ENCODE data around the gene EPM2A.
"Not testable (repeated sequence)": the region's sequence is repeated elsewhere in the genome, so short reads cannot be mapped to it uniquely, and the experiment has no call there.

Gene EPM2A

DNA sequence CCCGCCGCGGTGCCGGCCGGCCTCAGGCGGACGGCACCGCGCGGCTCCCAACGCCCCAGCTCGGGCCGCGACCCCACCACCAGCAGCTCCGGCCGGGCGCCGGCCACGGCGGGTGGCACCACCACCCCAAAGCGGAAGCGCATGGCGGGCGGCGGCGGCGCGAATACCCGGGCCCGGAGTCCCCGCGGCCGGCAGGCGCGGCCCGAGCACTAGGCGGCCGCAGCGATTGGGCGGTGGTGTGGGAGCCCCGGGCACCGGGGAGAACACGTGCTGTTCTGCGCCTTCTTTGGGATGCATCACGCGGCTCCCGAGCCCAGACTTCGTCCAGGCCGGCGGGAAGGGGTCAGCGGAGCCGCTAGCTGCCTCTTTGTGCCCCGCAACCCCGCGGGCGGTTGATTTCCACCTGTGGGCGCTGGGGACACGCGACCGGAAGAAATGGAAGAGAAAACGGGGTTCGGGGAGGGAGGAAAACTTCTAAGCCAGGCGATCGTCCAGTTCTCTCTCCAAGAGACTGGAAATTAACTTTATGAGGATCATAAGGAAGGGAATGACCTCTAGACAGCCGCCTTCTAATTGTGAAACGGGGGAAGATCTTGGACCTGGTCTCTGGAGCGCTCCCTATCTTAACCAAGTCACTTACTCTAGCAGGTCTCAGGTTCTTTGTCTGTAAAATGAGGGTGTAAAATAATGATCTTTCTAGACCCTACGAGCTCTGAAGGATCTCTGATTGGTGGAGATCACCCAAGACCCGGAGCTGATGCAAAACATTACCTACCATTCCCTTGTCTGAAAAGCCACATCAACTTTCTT is at the start of gene EPM2A:
Gene EPM2A (minus strand): TSS at position 165 of the 810 bp plus-strand sequence. CDS start 22 bp downstream, at position 143.
- DNase-seq (ENCODE audit: low spot score): peak; percentile 90

GRCh38 chr6:145784683-145785082 is 49.4 kb upstream of the EPM2A start:
- no peak for DNase-seq (ENCODE audit: low spot score)

DNA sequence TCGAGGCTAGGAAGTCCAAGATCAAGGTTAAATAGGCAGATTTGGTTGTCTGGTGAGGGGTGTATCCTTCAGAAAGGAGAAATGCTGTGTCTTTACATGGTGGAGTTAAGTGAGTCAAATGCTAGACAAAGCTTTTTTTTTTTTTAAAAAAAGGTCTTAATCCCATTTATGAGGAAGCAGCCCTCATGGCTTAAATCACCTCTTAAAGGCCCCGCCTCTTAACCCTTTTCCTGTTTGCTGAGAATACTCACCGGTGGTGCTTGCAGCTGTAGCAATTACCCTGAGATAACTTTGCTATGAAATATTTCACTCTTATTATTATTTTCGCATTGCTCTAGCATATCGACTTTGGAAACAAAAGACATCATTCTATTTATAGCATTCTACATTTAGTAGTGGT is 48.5 kb upstream of the EPM2A start:
- no peak for DNase-seq (ENCODE audit: low spot score)

DNA sequence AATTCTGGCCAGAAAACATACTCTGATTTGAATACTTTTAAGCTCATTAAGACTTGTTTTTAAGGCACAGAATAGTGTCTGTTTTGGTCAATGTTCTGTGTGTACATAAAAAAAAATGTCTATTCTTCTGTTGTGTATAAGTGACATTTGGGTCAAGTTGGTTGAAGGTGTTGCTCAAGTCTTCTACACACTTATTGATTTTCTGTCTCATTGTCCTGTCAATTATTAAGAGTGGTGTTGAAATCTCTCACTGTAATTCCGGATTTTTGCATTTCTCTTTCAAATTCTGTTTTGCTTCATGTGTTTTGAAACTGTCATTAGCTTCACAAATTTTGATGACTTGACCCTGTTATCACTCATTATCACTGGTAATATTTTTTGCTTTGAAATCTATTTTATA is 37.5 kb upstream of the EPM2A start:
- no peak for DNase-seq (ENCODE audit: low spot score)

DNA sequence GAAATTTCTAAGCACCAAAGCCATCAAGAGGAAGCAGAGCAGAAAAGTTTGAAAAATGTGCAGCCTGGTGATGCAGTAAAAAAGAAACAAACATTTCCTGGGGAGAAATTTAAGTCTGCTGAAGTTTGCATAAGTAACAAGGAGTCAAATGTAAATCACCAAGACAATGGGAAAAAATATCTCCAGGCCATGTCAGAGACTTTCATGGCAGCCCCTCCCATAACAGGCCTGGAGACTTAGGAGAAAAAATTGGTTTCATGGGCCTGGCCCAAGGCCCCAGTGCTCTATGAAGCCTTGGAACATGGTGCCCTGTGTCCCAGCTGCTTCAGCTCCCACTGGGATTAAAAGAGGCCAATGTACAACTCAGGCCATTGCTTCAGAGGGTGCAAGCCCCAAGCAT is 30.1 kb upstream of the EPM2A start:
- no peak for DNase-seq (ENCODE audit: low spot score)

DNA sequence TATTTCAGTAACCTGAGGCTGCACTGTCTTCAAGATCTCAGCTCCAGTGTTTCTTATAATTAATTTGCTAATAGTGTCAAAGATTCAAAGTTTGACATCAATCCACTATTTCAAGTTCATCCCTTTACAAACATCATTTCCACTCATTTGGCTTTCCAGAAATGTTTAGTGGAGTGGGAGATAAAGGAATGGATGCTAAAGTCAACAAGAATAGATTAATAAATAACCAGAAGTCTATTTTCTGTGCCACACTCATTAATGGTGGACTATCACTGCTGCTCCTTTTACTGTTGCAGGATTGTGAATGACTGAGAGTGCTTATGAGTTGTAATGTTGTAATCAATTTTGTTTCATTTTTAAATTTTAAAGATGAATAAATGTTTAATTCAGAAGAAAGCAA is 28.4 kb upstream of the EPM2A start:
- DNase-seq (ENCODE audit: low spot score): no peak

DNA sequence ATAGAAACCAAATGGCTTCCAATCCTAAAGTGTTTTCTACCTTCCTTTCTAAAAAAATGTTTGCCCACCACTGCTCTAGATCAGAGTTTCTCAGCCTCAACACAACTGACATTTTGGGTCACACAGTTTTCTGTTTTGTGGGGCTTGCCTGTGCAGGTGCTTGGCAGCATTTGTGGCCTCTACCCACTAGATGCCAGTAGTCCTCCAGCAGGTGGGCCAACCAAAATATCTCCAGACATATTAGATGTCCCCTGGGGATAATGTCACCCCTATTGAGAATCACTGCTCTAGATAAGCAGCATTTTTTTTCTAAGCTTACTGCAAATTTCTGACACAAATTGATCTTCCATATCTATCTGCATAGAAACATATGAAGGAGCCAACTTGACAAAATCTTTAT is 26.3 kb upstream of the EPM2A start:
- DNase-seq (ENCODE audit: low spot score): no peak

DNA sequence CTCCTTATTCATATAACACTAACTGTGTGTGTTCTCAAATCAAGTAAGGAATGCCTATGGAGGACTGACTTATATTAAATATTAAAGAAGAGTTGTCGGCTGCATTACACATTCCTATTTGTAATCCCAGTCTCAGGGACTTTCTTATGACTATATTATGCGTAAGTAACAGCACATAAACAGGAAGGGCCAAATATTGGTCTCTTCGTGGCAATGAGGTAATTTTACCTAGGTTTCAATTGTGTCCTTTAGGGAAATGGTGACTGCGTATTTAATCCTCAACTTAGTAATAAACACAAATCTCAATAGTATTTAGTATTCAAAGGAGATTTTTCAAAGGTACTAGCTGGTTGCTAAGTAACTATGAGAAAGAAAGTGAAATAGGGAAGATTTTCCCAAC is 22.8 kb upstream of the EPM2A start:
- no peak for DNase-seq (ENCODE audit: low spot score)

- peak; percentile 11 for DNase-seq (ENCODE audit: low spot score)
Observed at GRCh38 chr6:145756170-145756662, 20.9 kb upstream of the EPM2A start.

- no peak for DNase-seq (ENCODE audit: low spot score)
Observed at GRCh38 chr6:145755682-145756081, 20.4 kb upstream of the EPM2A start.

- no peak for DNase-seq (ENCODE audit: low spot score)
Observed at GRCh38 chr6:145752638-145753037, 17.3 kb upstream of the EPM2A start.

DNA sequence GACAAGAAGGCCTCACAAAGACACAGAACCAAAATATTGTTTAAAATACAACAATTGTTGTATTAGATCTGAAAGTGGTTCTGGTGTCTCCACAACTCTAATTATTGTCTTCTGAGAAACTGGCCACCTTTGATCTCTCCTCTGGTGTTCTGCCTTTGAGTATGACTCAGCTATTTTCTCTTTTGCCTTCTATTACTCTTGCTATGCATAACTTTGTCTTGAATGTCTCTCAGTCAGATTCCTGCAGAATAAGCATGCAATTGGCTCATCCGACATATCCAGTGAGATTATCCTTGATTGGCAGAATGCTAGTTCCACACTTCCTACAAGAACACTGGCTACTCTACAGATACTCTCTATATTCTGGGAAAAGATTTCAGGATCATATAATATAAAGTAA is 14.3 kb upstream of the EPM2A start:
- DNase-seq (ENCODE audit: low spot score): peak; percentile 50

DNA sequence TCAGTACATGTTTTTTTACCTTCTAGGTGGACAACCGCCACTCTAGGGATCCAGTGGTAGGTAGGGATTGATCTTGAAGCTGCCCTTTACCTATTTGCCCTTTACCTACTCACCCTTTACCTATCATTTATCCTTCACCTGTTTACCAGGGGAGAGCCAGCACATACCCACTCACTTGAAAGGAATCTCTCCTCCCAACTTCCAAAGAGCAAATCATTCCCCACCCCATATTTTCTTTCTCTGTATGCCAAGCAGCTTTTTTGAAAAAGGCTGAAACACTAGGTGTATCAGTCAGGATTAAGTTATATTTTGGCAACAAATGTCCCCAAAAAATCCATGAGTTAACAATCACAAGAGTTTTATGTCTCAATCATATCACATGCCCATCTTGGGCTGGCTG is 10.5 kb upstream of the EPM2A start:
- no peak for DNase-seq (ENCODE audit: low spot score)

- no peak for DNase-seq (ENCODE audit: low spot score)
Observed at GRCh38 chr6:145744619-145745018, 9.3 kb upstream of the EPM2A start.

DNA sequence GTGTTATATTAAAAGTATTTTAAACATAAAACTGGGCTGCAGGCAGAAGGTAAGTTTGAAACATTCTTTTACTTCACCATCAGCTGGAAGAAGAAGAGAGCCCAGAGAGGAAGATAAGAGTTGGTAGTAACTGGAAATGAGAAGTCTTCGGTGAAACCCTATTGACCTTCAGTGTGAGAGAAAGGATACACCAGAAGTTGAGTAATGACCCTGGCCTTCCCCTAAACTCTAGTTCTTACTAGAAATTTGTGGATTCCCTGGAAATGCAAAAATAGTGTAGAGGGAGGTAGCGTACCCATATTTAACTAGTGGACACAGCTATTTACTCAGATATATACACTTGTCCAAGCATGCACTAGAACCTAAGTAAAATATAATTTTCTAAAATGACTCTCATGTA is 8.0 kb upstream of the EPM2A start:
- DNase-seq (ENCODE audit: low spot score): no peak

GRCh38 chr6:145742472-145742871 is 7.2 kb upstream of the EPM2A start:
- DNase-seq (ENCODE audit: low spot score): not testable (repeated sequence)

GRCh38 chr6:145739685-145740084 is 4.4 kb upstream of the EPM2A start:
- DNase-seq (ENCODE audit: low spot score): not testable (repeated sequence)

DNA sequence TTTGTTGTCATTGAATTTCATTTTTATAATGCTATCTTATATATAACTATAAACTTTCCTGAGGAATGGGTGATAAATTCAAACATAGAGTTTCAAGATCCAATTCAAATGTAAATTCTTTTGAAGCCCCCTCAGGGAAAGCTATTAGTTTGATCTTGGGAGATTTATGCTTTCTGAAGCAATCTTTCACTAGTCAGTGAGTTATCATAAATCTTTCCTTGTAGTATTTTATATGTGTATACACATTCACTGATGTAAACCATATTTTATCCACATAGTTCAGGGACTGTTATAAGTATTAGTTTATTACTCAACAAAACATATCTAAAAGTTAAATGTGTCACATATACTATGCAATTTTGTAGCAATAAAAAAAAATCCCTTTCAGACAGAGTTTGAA is 2.9 kb upstream of the EPM2A start:
- no peak for DNase-seq (ENCODE audit: low spot score)

DNA sequence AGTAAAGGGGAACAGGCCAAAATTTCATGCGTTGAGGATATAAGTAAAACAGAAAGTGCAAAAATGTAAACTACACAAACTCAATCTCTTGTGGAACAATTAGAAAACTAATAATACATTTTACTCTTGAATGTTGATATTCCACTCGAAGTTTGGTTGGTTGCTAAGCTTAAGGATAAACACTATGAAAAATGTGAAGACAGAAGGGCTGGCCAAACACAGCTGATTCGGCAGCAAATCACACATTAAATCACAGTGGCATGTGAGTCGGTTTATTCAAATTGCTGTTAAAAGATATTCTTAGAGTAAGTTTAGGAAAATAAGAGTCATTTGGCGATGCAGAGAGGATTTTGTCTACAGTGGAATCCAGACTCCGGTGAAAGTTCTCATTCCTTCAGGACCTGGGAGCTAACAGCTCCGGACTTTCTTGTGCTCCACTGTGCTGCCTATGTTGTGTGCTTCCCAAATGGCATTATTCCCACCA is 1.4 kb upstream of the EPM2A start:
- peak; percentile 53 for DNase-seq (ENCODE audit: low spot score)

GRCh38 chr6:145734486-145735355 is 599 bp downstream of the EPM2A start:
- DNase-seq (ENCODE audit: low spot score): peak; percentile 90

- no peak for DNase-seq (ENCODE audit: low spot score)
Observed at GRCh38 chr6:145733810-145734209, 1.5 kb downstream of the EPM2A start.

DNA sequence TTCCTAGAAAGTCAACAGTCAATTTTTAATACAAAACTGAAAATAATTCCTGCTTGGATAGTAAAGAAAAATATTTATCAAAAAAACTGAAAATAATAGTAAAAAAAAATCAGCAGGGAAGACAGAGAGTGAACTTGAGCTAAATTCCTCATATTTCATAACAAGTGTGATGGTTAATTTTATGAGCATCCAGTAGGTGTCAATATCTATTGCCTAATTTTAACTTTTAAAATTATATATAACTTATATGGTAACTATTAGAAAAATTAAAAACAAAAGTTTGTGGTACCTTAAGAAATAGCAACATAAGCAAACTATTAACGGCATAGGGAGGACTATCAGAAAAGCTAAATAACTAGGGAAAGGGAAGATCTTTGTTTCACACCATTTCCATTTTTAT is 2.1 kb downstream of the EPM2A start:
- no peak for DNase-seq (ENCODE audit: low spot score)

GRCh38 chr6:145731447-145731846 is 3.9 kb downstream of the EPM2A start:
- DNase-seq (ENCODE audit: low spot score): no peak

All from AG08396 (cell line).